Skeletal muscle tissue (tissue), 4 donors: ENCODE results near the gene CHPF. TPM values are rescaled to one million over a fixed set of nuclear protein-coding genes. Genes with fewer than 3 reads are reported as not detected.

ENCODE experiments used
- H3K27ac ChIP-seq: one replicate; pipeline ENCODE4 v1.7.0; 2013; ENCODE audit warnings: mild to moderate bottlenecking, low read depth, low read length, inconsistent platforms
- H3K27me3 ChIP-seq, 3 donors: one replicate each; pipeline ENCODE4 v1.7.0; 2013; ENCODE audit warnings: low read length in 3 of 3; ENCODE audit not compliant: control insufficient read depth in 3 of 3, insufficient read depth in 3 of 3
- H3K36me3 ChIP-seq, 3 donors: one replicate each; pipeline ENCODE4 v1.7.0; 2013; ENCODE audit warnings: low read length in 3 of 3; ENCODE audit not compliant: control insufficient read depth in 3 of 3, insufficient read depth in 3 of 3
- H3K4me1 ChIP-seq, 3 donors: one replicate each; pipeline ENCODE4 v1.7.0; 2013; ENCODE audit warnings: low read length in 3 of 3, mild to moderate bottlenecking in 3 of 3; ENCODE audit not compliant: control insufficient read depth in 3 of 3, insufficient read depth in 3 of 3
- H3K4me3 ChIP-seq, 3 donors: one replicate each; pipeline ENCODE4 v1.7.0; 2013; ENCODE audit warnings: low read length in 3 of 3
- H3K9ac ChIP-seq, 3 donors: one replicate each; pipeline ENCODE4 v1.7.0; 2013; ENCODE audit warnings: low read length in 3 of 3, mild to moderate bottlenecking in 3 of 3, moderate library complexity in 2 of 3, low read depth in 1 of 3
- H3K9me3 ChIP-seq, 3 donors: one replicate each; pipeline ENCODE4 v1.7.0; 2013; ENCODE audit warnings: low read length in 3 of 3; ENCODE audit not compliant: control insufficient read depth in 3 of 3
- total RNA-seq: library from RNA; depleted of rRNA; stranded (reverse); fragments of >200 nt; gene quantifications from one replicate; pipeline ENCODE4 v1.2.3, GENCODE V29; 2014
- donor health status: Osteomylitis.

CHPF gene
- total RNA-seq, 1 donor from 2014 or later, result 33.4 TPM

DNA sequence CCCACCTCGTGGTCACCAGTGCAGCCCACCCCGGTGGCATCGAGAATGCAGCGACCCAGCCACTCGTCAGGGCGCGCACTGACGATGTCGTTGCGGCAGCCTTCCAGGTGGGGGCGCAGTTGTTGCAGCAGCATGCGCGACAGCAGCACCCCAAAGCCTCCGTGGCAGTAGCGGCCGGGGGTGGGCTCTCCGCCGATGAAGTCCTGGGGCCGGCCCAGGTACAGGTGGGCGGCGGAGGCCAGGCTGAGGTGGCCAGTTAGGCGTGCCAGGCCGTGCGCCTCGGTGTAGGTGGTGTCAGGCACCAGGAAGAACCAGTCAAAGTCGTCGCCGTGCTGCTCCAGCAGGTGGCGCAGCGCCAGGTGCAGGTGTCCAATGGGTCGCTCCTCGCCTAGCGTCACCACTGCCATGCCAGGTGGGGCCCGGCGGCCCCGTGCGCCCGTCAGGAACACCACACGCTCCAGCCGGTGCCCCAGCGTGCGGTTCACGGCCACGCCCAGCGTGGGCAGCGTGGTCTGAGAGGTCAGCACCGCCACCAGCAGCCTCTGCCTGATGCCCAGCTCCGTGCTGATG is 1.9 kb downstream of the CHPF start:
- Histone ChIP-seq H3K4me1 (peaks cover 21 to 28% (median 24%) of the 10 kb centered on the region in 3 donors), H3K27me3 (peaks cover 0 to 6% (median 0%) of the 10 kb centered on the region in 3 donors), H3K36me3 (peaks cover 15 to 22% (median 19%) of the 10 kb centered on the region in 3 donors), H3K4me3 (peak overlapping the region in 2 of 3 donors; percentile 53 to 61), H3K9me3 (no peaks in the 10 kb centered on the region), H3K27ac (no peak overlapping the region), H3K9ac (peak overlapping the region in 1 of 3 donors; percentile 45)

DNA sequence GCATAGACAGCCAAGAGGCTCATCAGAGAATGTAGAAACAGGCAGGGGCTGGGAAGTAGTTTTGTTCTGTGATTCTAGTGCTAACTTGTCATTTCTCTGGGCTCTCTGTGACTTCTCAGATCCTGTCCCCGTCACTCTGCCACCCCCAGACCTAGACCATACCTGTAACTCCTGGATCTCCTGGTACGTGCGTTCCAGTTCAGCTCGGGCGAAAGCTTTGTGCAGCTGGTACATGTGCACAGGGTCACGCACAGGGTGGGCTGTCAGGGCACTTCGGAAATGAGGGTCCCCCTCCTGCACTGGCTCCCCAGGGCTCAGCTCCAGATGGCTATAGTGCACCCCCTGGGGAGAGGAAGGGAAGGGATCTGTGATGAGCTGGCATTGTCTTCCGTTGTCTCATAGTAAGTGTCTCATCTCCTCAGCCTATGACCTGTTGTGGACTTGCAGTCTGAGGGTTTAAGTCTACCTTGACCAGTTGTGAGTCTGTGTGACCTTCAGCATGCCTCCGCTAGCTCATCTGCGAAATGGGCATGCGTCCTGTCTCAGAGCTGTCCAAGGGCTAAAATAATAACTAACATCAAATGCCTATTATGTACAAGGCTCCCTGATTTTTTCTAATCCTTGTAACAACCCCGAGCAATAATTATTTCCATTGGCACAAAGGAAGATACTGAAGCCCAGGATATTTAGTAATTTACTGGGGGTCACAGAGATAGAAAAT is 2.7 kb downstream of the CHPF start:
- no peak overlapping the region for H3K27ac ChIP-seq
- no peak overlapping the region for H3K4me3 ChIP-seq
- no peak overlapping the region for H3K9ac ChIP-seq
- H3K4me1 ChIP-seq, result peaks cover 21 to 28% (median 24%) of the 10 kb centered on the region in 3 donors
- H3K36me3 ChIP-seq, result peaks cover 15 to 22% (median 19%) of the 10 kb centered on the region in 3 donors
- H3K27me3 ChIP-seq, result peaks cover 0 to 6% (median 0%) of the 10 kb centered on the region in 3 donors
- no peaks in the 10 kb centered on the region for H3K9me3 ChIP-seq

DNA sequence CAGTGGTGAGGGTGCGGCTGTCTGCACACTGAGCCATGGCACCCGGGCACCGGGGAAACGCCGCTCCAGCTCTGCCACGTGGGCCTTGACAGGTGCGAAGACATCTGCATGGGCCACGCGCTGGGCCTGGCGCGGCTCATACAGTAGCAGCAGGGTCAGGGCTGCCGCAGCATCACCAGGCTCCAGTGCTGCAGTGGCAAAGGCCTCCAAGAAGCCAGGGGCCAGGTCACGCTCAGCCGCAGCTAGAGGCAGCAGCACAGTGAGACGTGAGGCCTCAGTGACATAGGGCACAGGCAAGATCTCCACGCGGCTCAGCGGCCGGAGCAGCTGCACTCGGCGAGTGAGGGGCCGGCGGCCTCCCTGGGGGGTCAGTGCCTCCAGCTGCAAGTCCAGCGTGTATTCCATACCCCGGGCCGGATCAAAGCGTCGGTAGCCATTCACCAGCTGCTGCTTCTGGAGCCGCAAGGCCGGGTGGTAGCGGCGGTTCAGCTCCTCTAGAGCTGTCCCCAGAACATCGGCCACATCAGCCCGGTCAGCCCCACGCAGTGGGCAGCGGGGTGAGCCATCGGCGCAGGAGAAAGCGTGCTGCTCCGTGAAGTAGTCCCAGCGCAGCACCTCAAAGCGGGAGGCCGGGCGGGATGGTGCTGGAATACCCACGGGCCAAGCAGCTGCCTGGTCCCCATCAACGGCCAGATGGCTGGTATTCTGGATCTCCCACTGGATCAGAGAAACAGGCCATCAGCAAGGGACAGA is 3.5 kb downstream of the CHPF start:
- no peak overlapping the region for H3K4me3 ChIP-seq
- no peak overlapping the region for H3K27ac ChIP-seq
- peaks cover 21 to 28% (median 24%) of the 10 kb centered on the region in 3 donors for H3K4me1 ChIP-seq
- H3K27me3 ChIP-seq, result peaks cover 0 to 1% (median 0%) of the 10 kb centered on the region in 3 donors
- no peaks in the 10 kb centered on the region for H3K9me3 ChIP-seq
- peaks cover 15 to 22% (median 19%) of the 10 kb centered on the region in 3 donors for H3K36me3 ChIP-seq
- H3K9ac ChIP-seq, result no peak overlapping the region

DNA sequence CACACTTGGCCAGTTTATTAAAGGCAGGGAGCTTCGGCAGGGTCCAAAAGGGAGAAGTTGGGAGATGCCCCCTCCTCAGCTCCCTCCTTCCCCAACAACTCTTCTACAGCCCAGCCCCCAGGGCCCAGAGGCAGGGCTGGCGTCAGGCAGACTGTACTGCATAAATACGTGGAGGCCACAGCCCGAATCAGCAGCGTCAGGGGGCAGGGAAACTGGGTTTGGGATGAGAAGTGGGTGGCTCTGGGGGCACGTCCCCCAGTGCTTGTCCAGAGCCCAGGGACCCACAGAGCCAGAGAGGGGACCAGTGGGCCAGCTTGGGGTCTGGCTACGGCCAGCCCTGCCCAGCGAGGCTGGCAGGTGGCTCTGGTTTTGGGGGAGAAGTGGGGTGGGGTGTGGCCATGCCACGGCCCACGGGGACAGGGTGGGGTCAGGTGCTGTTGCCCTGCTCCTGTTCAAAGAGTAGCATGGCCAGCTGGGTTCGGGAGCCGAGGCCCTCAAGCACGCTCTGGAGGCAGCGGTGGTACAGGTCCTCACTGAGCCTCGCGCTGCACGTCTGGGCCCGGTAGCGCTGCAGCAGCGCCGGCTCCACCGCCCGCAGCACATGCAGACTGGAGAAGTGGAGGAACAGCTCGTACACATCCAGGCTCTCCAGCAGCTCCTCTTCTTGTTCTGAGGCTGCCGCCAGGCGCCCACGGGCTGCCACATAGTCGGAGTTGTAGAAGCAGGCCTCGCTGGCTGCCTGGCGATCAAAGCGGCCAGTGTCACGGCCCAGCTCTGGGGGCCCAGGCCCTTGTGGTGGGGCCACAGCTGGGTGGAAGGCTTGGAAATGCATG is 4.4 kb downstream of the CHPF start:
- Histone ChIP-seq H3K9ac (no peak overlapping the region), H3K27me3 (no peaks in the 10 kb centered on the region), H3K36me3 (peaks cover 15 to 22% (median 19%) of the 10 kb centered on the region in 3 donors), H3K27ac (no peak overlapping the region), H3K9me3 (no peaks in the 10 kb centered on the region), H3K4me1 (peaks cover 16 to 21% (median 19%) of the 10 kb centered on the region in 3 donors), H3K4me3 (no peak overlapping the region)

DNA sequence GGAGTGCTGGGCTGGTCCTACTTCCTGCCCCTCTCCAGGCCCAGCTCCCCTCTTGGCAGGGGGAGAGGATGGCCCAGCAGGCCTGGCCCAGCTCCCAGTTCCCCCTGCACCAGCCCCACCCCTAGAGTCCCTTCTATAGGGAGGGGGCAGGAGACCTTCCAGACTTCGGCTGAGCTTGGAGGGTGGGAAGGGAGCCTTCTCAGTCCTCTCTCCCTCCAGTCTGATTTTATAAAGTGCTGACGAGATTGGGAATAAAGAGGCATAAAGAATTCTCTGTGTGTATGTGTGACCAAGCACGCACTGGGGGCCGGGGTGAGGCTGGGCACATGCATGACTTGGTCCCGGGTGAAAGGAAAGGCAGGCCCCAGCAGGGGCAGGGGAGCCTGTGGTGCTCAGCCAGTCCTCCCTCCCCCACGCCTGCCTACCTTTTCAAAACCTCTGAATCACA is 5.1 kb downstream of the CHPF start:
- no peak overlapping the region for H3K27ac ChIP-seq
- no peak overlapping the region for H3K9ac ChIP-seq
- peaks cover 0 to 2% (median 0%) of the 10 kb centered on the region in 3 donors for H3K27me3 ChIP-seq
- peaks cover 14 to 18% (median 16%) of the 10 kb centered on the region in 3 donors for H3K4me1 ChIP-seq
- H3K36me3 ChIP-seq, result peaks cover 15 to 22% (median 19%) of the 10 kb centered on the region in 3 donors
- H3K4me3 ChIP-seq, result no peak overlapping the region
- H3K9me3 ChIP-seq, result no peaks in the 10 kb centered on the region

DNA sequence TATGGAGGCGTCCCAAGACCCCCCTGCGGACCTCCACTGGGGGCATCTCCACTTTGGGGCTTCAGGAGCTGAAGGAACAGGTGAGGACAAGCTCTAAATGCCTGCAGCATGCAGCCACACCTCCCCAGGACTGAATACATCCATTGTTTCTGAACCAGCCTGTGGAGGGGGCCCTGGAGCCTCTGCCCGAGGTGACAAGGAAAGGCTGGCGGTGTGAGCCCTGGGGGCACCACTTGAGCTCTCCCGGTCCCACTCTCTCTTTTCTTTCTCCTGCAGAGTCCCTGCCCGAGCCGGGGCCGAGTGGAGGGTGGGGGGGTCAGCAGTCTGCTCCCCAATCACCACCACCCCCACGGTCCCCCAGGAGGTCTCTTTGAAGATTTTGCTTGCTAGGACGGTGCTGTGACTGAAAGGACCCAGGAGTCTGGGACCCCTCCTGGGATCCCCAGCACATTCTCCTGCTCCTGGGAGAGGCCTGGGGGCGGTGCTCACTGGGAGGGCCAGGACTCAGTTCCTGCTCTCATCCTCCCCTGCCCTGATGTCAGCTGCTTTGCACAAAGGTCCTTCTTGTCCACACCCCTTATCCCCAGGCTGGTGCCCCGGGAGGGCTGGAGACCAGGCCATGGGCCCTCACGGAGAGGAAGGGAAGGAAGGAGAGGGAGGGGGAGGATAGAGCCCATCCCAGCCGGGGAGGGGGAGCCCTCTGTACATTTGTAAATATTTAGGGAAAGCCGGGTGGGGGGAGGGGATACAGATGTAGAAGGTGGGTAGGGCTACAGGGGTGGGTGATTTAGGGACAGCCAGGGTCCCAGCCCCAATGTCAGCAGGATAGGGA is 5.7 kb downstream of the CHPF start:
- H3K4me3 ChIP-seq, result no peak overlapping the region
- H3K27ac ChIP-seq, result no peak overlapping the region
- no peaks in the 10 kb centered on the region for H3K9me3 ChIP-seq
- peaks cover 0 to 6% (median 3%) of the 10 kb centered on the region in 3 donors for H3K27me3 ChIP-seq
- peaks cover 13 to 16% (median 15%) of the 10 kb centered on the region in 3 donors for H3K4me1 ChIP-seq
- peaks cover 15 to 22% (median 19%) of the 10 kb centered on the region in 3 donors for H3K36me3 ChIP-seq
- no peak overlapping the region for H3K9ac ChIP-seq

DNA sequence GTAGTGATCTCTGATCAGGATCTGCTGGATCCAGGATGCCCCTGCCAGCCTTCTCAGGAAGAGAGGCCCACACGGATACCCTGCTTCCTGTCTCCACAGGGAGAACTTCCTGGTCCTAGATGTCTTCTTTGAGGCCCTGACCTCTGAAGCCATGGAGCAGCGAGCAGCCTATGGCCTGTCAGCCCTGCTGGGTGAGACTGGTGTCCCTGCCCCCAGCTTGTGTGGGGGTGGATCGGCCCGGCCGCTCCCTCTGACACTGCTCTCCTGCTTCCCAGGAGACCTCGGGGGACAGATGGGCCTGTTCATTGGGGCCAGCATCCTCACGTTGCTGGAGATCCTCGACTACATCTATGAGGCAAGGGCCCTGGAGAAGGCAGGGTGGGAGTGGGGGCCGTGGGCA is 6.6 kb downstream of the CHPF start:
- H3K4me1 ChIP-seq, result peaks cover 5 to 7% (median 6%) of the 10 kb centered on the region in 3 donors
- H3K9ac ChIP-seq, result no peak overlapping the region
- H3K4me3 ChIP-seq, result no peak overlapping the region
- H3K27ac ChIP-seq, result no peak overlapping the region
- peaks cover 3 to 15% (median 5%) of the 10 kb centered on the region in 3 donors for H3K27me3 ChIP-seq
- peaks cover 15 to 22% (median 19%) of the 10 kb centered on the region in 3 donors for H3K36me3 ChIP-seq
- no peaks in the 10 kb centered on the region for H3K9me3 ChIP-seq

DNA sequence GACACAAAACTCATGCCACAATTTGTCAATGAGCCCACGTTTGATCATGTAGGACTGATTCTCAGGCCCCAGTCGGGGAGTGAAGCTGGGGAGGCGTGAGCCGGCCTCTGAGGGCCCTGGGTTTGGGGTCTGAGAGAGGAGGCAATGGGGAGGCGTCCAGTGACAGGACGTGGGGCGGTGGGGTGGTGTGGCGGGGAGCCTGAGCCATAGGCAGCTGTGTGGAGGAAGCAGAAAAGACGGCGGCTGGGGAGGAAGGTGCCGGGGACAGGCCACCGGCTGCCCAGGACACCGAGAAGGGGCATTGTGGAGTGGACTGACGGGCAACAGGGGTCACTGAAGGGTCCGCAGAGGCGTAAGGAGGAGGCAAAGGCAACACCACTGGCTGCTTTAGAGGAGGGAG is 7.2 kb downstream of the CHPF start:
- peaks cover 3 to 19% (median 5%) of the 10 kb centered on the region in 3 donors for H3K27me3 ChIP-seq
- no peak overlapping the region for H3K4me3 ChIP-seq
- peaks cover under 1 to 2% (median under 1%) of the 10 kb centered on the region in 3 donors for H3K4me1 ChIP-seq
- no peak overlapping the region for H3K9ac ChIP-seq
- H3K27ac ChIP-seq, result no peak overlapping the region
- H3K9me3 ChIP-seq, result no peaks in the 10 kb centered on the region
- peaks cover 15 to 22% (median 17%) of the 10 kb centered on the region in 3 donors for H3K36me3 ChIP-seq
